OCI-LY7 (cell line): Measurements from ENCODE around the gene SRXN1. TPM values are rescaled to one million over a fixed set of nuclear protein-coding genes. Genes with fewer than 3 reads are reported as not detected.
A peak's percentile ranks its signal among the peaks of the same experiment; 100 is the strongest.

Source experiments
- Bru-seq: library from RNA; stranded (reverse); fragments of 400-500 nt; gene quantifications from one replicate; lab custom pipeline; 2021; lab: Mats Ljungman, UMichigan
- BruChase-seq, 2 experiments: library from RNA; stranded (reverse); fragments of 400-500 nt; gene quantifications; one replicate each; lab custom pipeline; 2021; lab: Mats Ljungman, UMichigan
- BruUV-seq: library from RNA; stranded (reverse); fragments of 400-500 nt; replicated peaks from 2 replicates; lab custom pipeline; 2021; lab: Mats Ljungman, UMichigan
- CTCF ChIA-PET: fragments of 300-600 bp; sonication (Branson Sonifier 250); formaldehyde crosslinking; loops from one replicate; lab custom pipeline; 2022; ENCODE audit warnings: antibody characterized with exemption; ENCODE audit not compliant: unreplicated experiment; lab: Charles Lee
- POLR2A ChIA-PET: fragments of 300-600 bp; sonication (Branson Sonifier 250); formaldehyde crosslinking; loops from one replicate; lab custom pipeline; 2022; ENCODE audit warnings: antibody characterized with exemption; lab: Charles Lee
- DNase-seq: peaks from one replicate; pipeline ENCODE4 v3.0.0-alpha.2; 2015; ENCODE audit warnings: low spot score
- H2AFZ ChIP-seq: fragments of 200-600 bp; sonication (generic), shearing (Covaris generic); 2 replicates; pipeline ENCODE4 v1.6.1; 2014; ENCODE audit warnings: mild to moderate bottlenecking, antibody characterized with exemption, low read length, moderate library complexity
- H3K27ac ChIP-seq: fragments of 200-600 bp; sonication (generic); 2 replicates; pipeline ENCODE4 v1.5.1; 2014; ENCODE audit warnings: mixed run types, low read depth, mild to moderate bottlenecking, moderate library complexity, low read length, inconsistent platforms; ENCODE audit not compliant: poor library complexity, severe bottlenecking
- H3K36me3 ChIP-seq: fragments of 200-600 bp; sonication (generic); 2 replicates; pipeline ENCODE4 v1.6.1; 2014; ENCODE audit warnings: mild to moderate bottlenecking, antibody characterized with exemption, low read length, moderate library complexity, mixed read lengths; ENCODE audit not compliant: insufficient read depth
- H3K4me1 ChIP-seq: fragments of 200-600 bp; sonication (generic); 2 replicates; pipeline ENCODE4 v1.5.1; 2014; ENCODE audit warnings: mild to moderate bottlenecking, low read length; ENCODE audit not compliant: insufficient read depth, poor library complexity, severe bottlenecking
- H3K4me2 ChIP-seq: fragments of 200-600 bp; sonication (generic); 2 replicates; pipeline ENCODE4 v1.6.1; 2014; ENCODE audit warnings: mild to moderate bottlenecking, low read length
- H3K4me3 ChIP-seq: fragments of 200-600 bp; sonication (generic); 2 replicates; pipeline ENCODE4 v1.5.1; 2014; ENCODE audit warnings: mild to moderate bottlenecking, low read depth, low read length; ENCODE audit not compliant: poor library complexity, severe bottlenecking
- H3K79me2 ChIP-seq: fragments of 200-600 bp; sonication (generic); 2 replicates; pipeline ENCODE4 v1.6.1; 2016; ENCODE audit warnings: low read depth, mild to moderate bottlenecking, low read length, moderate library complexity, mixed read lengths; ENCODE audit not compliant: insufficient read depth
- H3K9me2 ChIP-seq: fragments of 200-600 bp; sonication (generic); 2 replicates; pipeline ENCODE4 v1.6.1; 2016; ENCODE audit warnings: mild to moderate bottlenecking, low read length, mixed read lengths; ENCODE audit not compliant: insufficient read depth
- H3K9me3 ChIP-seq: fragments of 200-600 bp; sonication (generic); 2 replicates; pipeline ENCODE4 v1.6.1; 2014; ENCODE audit warnings: mild to moderate bottlenecking, mixed run types, low read length, mixed read lengths
- H4K20me1 ChIP-seq: fragments of 200-600 bp; sonication (generic); 2 replicates; pipeline ENCODE4 v1.6.1; 2014; ENCODE audit warnings: mild to moderate bottlenecking, antibody characterized with exemption, low read length, moderate library complexity, mixed read lengths; ENCODE audit not compliant: insufficient read depth
- EZH2phosphoT487 ChIP-seq: fragments of 200-600 bp; sonication (generic); IDR thresholded peaks from 2 replicates; pipeline ENCODE4 v1.6.1; 2018; ENCODE audit warnings: low read depth, borderline replicate concordance, mild to moderate bottlenecking, mixed run types, antibody characterized with exemption, low read length, moderate library complexity, mixed read lengths
- intact Hi-C: fragments of 100-400 bp; cut with micrococcal nuclease; formaldehyde crosslinking; loops from one replicate; pipeline ENCODE4 v1.10.0; 2022; ENCODE audit not compliant: unreplicated experiment
- long read RNA-seq: library from polyadenylated mRNA; stranded (forward); transcript quantifications from one replicate; pipeline ENCODE4 v2.0.0, GENCODE V29; 2022
- total RNA-seq, 2 experiments: library from RNA; depleted of rRNA in 1 of 2; stranded (reverse); fragments of >200 nt in 1 of 2; shearing (Covaris generic) in 1 of 2; gene quantifications; 2 replicates each; pipeline ENCODE4 v1.2.3, GENCODE V29; 2014 to 2022
- TF ChIP-seq, protein P1 (sequence below): fragments of 200-600 bp; sonication (generic); conservative IDR thresholded peaks from 2 replicates; pipeline ENCODE4 v1.5.1; 2014; ENCODE audit warnings: mild to moderate bottlenecking, antibody characterized with exemption, low read length, moderate library complexity, mixed read lengths

SRXN1 gene
- total RNA-seq (2014; rRNA removed; shearing (Covaris generic)) (12.4 and 18.6 TPM in 2 replicates), total RNA-seq (2022) (17.1 and 19.8 TPM in 2 replicates), Bru-seq, nascent RNA (percentile 48 among the genes with signal in this experiment), BruChase-seq, experiment 1, labeled RNA remaining after a 6-hour chase (percentile 42 among the genes with signal in this experiment), BruChase-seq, experiment 2, labeled RNA remaining after a 2-hour chase (percentile 69 among the genes with signal in this experiment)
- long read RNA-seq, transcript SRXN1-201 (2 exons, 2,698 nt), result major isoform, 186 of 187 reads
- long read RNA-seq, partial matches to known transcripts, result 0 of 187 reads
- long read RNA-seq, other reads (novel, unspliced or antisense), result 1 of 187 reads

GRCh38 chr20:653110-653589, at the start of gene SRXN1:
SRXN1 (minus strand) TSS chr20:653200; CDS start chr20:653185, 15 bp downstream.
- Histone ChIP-seq H4K20me1 (0 out of 2 replicates have a peak, but pooled peaks cover 4% of the 10 kb centered on the region), H3K4me2 (peak within 1 kb of the TSS; percentile 95), H3K36me3 (peaks cover 28% of the 10 kb centered on the region), H3K27ac (peak within 1 kb of the TSS; percentile 42), H2AFZ (peak within 1 kb of the TSS; percentile 89), H3K9me3 (no peaks in the 10 kb centered on the region), H3K9me2 (no peaks in the 10 kb centered on the region), H3K79me2 (peaks cover 24% of the 10 kb centered on the region; the same call in 1 of the 2 replicates), H3K4me1 (peaks cover 15% of the 10 kb centered on the region), H3K4me3 (peak within 1 kb of the TSS; percentile 99)
- POLR2A ChIA-PET, result interaction anchor here (0.8 to 1.1 kb wide), 2 partner anchors 14 to 472 kb away, joined by 3 to 4 read pairs; no protein-coding TSS in a partner anchor
- DNase-seq, result peak; percentile 95
- BruUV-seq, result no TSS peak
- intact Hi-C loops, result loop anchor here (10.0 kb wide), 1 partner anchor 182 kb away; the partner anchor contains the start of gene FAM110A
- CTCF ChIA-PET, result no interaction called here
- no peak for TF ChIP-seq EZH2phosphoT487
- TF ChIP-seq, protein P1, sequence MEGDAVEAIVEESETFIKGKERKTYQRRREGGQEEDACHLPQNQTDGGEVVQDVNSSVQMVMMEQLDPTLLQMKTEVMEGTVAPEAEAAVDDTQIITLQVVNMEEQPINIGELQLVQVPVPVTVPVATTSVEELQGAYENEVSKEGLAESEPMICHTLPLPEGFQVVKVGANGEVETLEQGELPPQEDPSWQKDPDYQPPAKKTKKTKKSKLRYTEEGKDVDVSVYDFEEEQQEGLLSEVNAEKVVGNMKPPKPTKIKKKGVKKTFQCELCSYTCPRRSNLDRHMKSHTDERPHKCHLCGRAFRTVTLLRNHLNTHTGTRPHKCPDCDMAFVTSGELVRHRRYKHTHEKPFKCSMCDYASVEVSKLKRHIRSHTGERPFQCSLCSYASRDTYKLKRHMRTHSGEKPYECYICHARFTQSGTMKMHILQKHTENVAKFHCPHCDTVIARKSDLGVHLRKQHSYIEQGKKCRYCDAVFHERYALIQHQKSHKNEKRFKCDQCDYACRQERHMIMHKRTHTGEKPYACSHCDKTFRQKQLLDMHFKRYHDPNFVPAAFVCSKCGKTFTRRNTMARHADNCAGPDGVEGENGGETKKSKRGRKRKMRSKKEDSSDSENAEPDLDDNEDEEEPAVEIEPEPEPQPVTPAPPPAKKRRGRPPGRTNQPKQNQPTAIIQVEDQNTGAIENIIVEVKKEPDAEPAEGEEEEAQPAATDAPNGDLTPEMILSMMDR, result peak; percentile 85

DNA sequence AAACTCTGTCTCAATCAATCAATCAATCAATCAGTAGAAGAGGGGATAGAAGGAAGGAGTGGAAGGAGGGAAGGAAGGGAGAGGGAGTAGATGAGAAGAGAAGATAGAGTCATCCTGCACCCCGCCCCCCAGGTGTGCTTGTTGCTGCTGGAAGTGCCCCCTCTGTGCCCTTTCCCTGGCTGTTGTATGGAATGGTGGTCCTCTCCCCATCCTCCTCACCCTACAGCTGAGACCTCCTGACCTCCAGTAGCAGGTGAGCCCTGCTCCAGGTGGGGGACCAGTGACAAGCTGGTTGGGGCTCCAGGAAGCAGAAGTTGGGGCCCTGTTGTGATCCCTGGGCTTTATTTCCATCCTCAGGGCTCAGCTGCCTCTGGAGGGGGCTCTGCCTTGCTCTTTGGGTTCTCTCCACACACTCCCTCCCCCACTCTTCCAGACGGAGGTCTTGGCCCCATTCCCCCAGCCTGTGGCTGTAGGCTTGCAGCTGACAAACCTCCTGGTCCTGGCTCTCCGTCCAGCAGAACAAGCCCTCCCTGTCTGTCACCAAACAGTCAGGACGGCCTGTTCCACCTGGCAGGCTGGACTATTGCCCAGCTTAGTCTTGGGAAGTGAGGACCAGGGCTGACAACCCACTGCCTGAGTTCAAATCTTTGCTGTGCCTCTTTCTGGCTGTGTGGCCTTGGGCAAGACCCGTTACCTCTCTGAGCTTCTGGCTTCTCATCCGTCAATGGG, 48.6 kb upstream of the SRXN1 start:
- BruUV-seq, result no TSS peak
- Histone ChIP-seq H2AFZ (no peak overlapping the region), H3K27ac (no peak overlapping the region), H4K20me1 (no peaks in the 10 kb centered on the region), H3K4me3 (no peak overlapping the region), H3K9me3 (no peaks in the 10 kb centered on the region), H3K4me1 (no peaks in the 10 kb centered on the region), H3K79me2 (no peaks in the 10 kb centered on the region), H3K4me2 (no peak overlapping the region), H3K9me2 (no peaks in the 10 kb centered on the region), H3K36me3 (no peaks in the 10 kb centered on the region)
- intact Hi-C loops, result no loop called here
- no peak for TF ChIP-seq EZH2phosphoT487
- TF ChIP-seq, protein P1, result no peak
- ChIA-PET POLR2A (no interaction called here), CTCF (no interaction called here)
- no peak for DNase-seq
